Mucosa of descending colon (tissue), 3 donors: ENCODE data around the gene METAP1D. TPM values are rescaled to one million over a fixed set of nuclear protein-coding genes. Genes with fewer than 3 reads are reported as not detected.
A peak's percentile ranks its signal among the peaks of the same experiment; 100 is the strongest.

Experiments
- ATAC-seq: fragments of 200-7000 bp; cut with Tn5 transposase; one replicate; pipeline ENCODE4 v1.9.1; 2020; ENCODE audit warnings: mild to moderate bottlenecking, moderate library complexity
- DNase-seq, 3 donors: peaks; one replicate each; pipeline ENCODE4 v3.0.0-alpha.2; 2020
- H3K36me3 ChIP-seq: fragments of 200-600 bp; one replicate; pipeline ENCODE4 v1.8.0; 2021; ENCODE audit warnings: low read depth, mild to moderate bottlenecking
- H3K4me1 ChIP-seq: fragments of 200-600 bp; one replicate; pipeline ENCODE4 v1.8.0; 2021; ENCODE audit warnings: low read depth, mild to moderate bottlenecking
- H3K4me3 ChIP-seq: fragments of 200-600 bp; one replicate; pipeline ENCODE4 v1.8.0; 2021; ENCODE audit warnings: mild to moderate bottlenecking
- H3K9me3 ChIP-seq: fragments of 200-600 bp; one replicate; pipeline ENCODE4 v1.8.0; 2021; ENCODE audit warnings: mild to moderate bottlenecking
- CTCF ChIP-seq: fragments of 200-600 bp; IDR thresholded peaks from one replicate; pipeline ENCODE4 v1.8.0; 2022; ENCODE audit warnings: antibody characterized with exemption, mild to moderate bottlenecking
- intact Hi-C, 2 donors: fragments of 100-400 bp; cut with DNase I in 1 of 2; cut with micrococcal nuclease in 1 of 2; formaldehyde crosslinking; loops; one replicate each; pipeline versions ENCODE4 v1.11.0 to v1.11.1; 2022; cut with DNase I, micrococcal nuclease
- total RNA-seq, 3 donors: library from RNA; stranded (reverse); fragmentation: NEBNext Ultra II Directional in 2 of 3; extraction: Animal tissue kit (Norgen Biotek cat#: 25700) in 2 of 3; gene quantifications; one replicate each; pipeline versions ENCODE4 v1.2.1 to v1.2.4, GENCODE V29; 2021 to 2023
- donor health status: DM: no; HTN: no; CAD: no; lungs with moderate emphysema.
- donor health status: DM: no; HTN: no; CAD: no.
- donor health status: DM: no; HTN: yes; CAD: no.

The METAP1D gene
- total RNA-seq, 3 donors from 2014 or later: 5.5 to 10.4 (median 6.7) TPM

- no peak for TF ChIP-seq CTCF
- H3K9me3 ChIP-seq: no peaks in the 10 kb centered on the region
- H3K36me3 ChIP-seq: no peaks in the 10 kb centered on the region
- DNase-seq (peak in 1 of 3 donors; percentile 35), ATAC-seq (peak; percentile 6)
- no peak overlapping the region for H3K4me3 ChIP-seq
- H3K4me1 ChIP-seq: peaks cover 52% of the 10 kb centered on the region
- intact Hi-C loops: no loop called here
Measured at GRCh38 chr2:172096626-172097547, 97.1 kb downstream of the METAP1D start.

GRCh38 chr2:172097557-172098131 is 97.9 kb downstream of the METAP1D start:
- DNase-seq: no peak

GRCh38 chr2:172098287-172098649 is 98.5 kb downstream of the METAP1D start:
- intact Hi-C loops: no loop called here
- ATAC-seq: no peak

More at GRCh38 chr2:172097557-172098131, 97.9 kb downstream of the METAP1D start:
- Histone ChIP-seq H3K4me1 (peaks cover 60% of the 10 kb centered on the region), H3K36me3 (no peaks in the 10 kb centered on the region), H3K9me3 (no peaks in the 10 kb centered on the region), H3K4me3 (no peak overlapping the region)
- no peak for TF ChIP-seq CTCF
- intact Hi-C loops: no loop called here
- no peak for ATAC-seq

GRCh38 chr2:172098650-172099471 is 99.1 kb downstream of the METAP1D start:
- peaks cover 68% of the 10 kb centered on the region for H3K4me1 ChIP-seq
- intact Hi-C loops: no loop called here
- no peak overlapping the region for H3K4me3 ChIP-seq
- H3K36me3 ChIP-seq: no peaks in the 10 kb centered on the region
- no peak for TF ChIP-seq CTCF
- peak; percentile 20 for ATAC-seq
- H3K9me3 ChIP-seq: no peaks in the 10 kb centered on the region
- peak in 2 of 3 donors; percentile 54 to 55 for DNase-seq

More at GRCh38 chr2:172098287-172098649, 98.5 kb downstream of the METAP1D start:
- Histone ChIP-seq H3K4me1 (peaks cover 66% of the 10 kb centered on the region), H3K4me3 (no peak overlapping the region), H3K36me3 (no peaks in the 10 kb centered on the region), H3K9me3 (no peaks in the 10 kb centered on the region)
- DNase-seq: no peak
- TF ChIP-seq CTCF: no peak

GRCh38 chr2:172099472-172100079 is 99.8 kb downstream of the METAP1D start:
- DNase-seq (no peak), ATAC-seq (no peak)
- no peak for TF ChIP-seq CTCF
- no peaks in the 10 kb centered on the region for H3K36me3 ChIP-seq
- no peak overlapping the region for H3K4me3 ChIP-seq
- intact Hi-C loops: no loop called here
- peaks cover 66% of the 10 kb centered on the region for H3K4me1 ChIP-seq
- no peaks in the 10 kb centered on the region for H3K9me3 ChIP-seq
